Thyroid gland (tissue), 4 donors: Measurements from ENCODE around the gene CIB1. TPM values are rescaled to one million over a fixed set of nuclear protein-coding genes. Genes with fewer than 3 reads are reported as not detected.

ENCODE experiments used
- DNase-seq, 2 donors: peaks; one replicate each; pipeline ENCODE4 v3.0.0-alpha.2; 2019
- H3K27ac ChIP-seq, 3 donors: fragments of 200-600 bp; sonication (generic); 1 replicate in 2 of 3; 2 replicates in 1 of 3; pipeline ENCODE4 v1.5.1; 2016 to 2019; ENCODE audit warnings: mild to moderate bottlenecking in 1 of 3, moderate library complexity in 1 of 3
- H3K27me3 ChIP-seq: fragments of 200-600 bp; sonication (generic); one replicate; pipeline ENCODE4 v1.5.1; 2019
- H3K36me3 ChIP-seq, 2 donors: fragments of 200-600 bp; sonication (generic); one replicate each; pipeline ENCODE4 v1.5.1; 2016 to 2019
- H3K4me1 ChIP-seq, 2 donors: fragments of 200-600 bp; sonication (generic); one replicate each; pipeline ENCODE4 v1.5.1; 2017 to 2019
- H3K4me3 ChIP-seq, 3 donors: fragments of 200-600 bp; sonication (generic); replicated peaks in 1 of 3; 1 replicate in 2 of 3; 2 replicates in 1 of 3; pipeline ENCODE4 v1.5.1; 2016; ENCODE audit warnings: mild to moderate bottlenecking in 1 of 3
- H3K9me3 ChIP-seq: fragments of 200-600 bp; sonication (generic); one replicate; pipeline ENCODE4 v1.5.1; 2017
- POLR2A ChIP-seq, 2 donors: fragments of 450-650 bp; IDR thresholded peaks; one replicate each; pipeline ENCODE4 v1.6.1; 2017; ENCODE audit warnings: antibody characterized with exemption in 2 of 2, mild to moderate bottlenecking in 2 of 2, moderate library complexity in 1 of 2
- WGBS, 2 donors: methylation state at CpG; one replicate each; pipeline ENCODE4 v1.1.5; 2017; 5-methylcytosine and 5-hydroxymethylcytosine counted together
- intact Hi-C: fragments of 100-400 bp; cut with DNase I; formaldehyde crosslinking; loops from one replicate; pipeline ENCODE4 v1.15.1; 2023
- total RNA-seq, 4 donors: library from RNA; depleted of rRNA; stranded (reverse); fragments of >200 nt; gene quantifications; one replicate each; pipeline ENCODE4 v1.2.3, GENCODE V29; 2016
- TF ChIP-seq, protein P1 (sequence below), 6 experiments: fragments of 200-600 bp in 3 of 6; fragments of 450-650 bp in 3 of 6; sonication (generic) in 3 of 6; IDR thresholded peaks; one replicate each; pipeline ENCODE4 v1.5.1; 2016 to 2019; ENCODE audit warnings: antibody characterized with exemption in 6 of 6, mild to moderate bottlenecking in 2 of 6, inconsistent platforms in 1 of 6, moderate library complexity in 1 of 6

The CIB1 gene
- total RNA-seq, 4 donors from 2014 or later, result 24.3 to 90.0 (median 30.8) TPM

DNA sequence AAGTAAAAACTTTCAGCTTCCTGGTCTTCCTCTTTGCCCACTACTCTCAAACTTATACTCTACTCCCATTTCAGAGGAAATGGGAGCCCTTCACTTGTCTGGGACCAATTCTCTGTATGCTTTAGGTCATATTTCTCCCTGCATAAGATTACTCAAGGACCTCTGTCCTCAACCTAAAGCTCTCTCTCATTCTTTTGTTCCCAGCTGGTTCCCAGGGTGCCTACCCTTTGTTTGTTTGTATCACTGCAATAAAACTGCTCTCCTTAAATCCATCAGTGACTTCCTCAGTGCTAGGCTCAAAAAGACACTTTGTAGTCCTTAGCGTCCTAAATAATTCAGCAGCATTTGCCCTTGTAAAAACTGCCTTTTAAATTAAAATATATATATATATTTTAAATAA is 34.7 kb upstream of the CIB1 start:
- Histone ChIP-seq H3K36me3 (peaks cover 0 to 11% of the 10 kb centered on the region in 2 donors), H3K9me3 (no peaks in the 10 kb centered on the region), H3K4me3 (no peak overlapping the region), H3K27me3 (no peaks in the 10 kb centered on the region), H3K27ac (no peak overlapping the region), H3K4me1 (peaks cover 52 to 66% of the 10 kb centered on the region in 2 donors)
- no peak for DNase-seq
- WGBS, 2 donors, result 63 to 76% methylated on average over 1 of the region's 1 CpG
- no peak for TF ChIP-seq POLR2A (IDR thresholded peaks at IDR 0.05)
- TF ChIP-seq, protein P1, sequence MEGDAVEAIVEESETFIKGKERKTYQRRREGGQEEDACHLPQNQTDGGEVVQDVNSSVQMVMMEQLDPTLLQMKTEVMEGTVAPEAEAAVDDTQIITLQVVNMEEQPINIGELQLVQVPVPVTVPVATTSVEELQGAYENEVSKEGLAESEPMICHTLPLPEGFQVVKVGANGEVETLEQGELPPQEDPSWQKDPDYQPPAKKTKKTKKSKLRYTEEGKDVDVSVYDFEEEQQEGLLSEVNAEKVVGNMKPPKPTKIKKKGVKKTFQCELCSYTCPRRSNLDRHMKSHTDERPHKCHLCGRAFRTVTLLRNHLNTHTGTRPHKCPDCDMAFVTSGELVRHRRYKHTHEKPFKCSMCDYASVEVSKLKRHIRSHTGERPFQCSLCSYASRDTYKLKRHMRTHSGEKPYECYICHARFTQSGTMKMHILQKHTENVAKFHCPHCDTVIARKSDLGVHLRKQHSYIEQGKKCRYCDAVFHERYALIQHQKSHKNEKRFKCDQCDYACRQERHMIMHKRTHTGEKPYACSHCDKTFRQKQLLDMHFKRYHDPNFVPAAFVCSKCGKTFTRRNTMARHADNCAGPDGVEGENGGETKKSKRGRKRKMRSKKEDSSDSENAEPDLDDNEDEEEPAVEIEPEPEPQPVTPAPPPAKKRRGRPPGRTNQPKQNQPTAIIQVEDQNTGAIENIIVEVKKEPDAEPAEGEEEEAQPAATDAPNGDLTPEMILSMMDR (IDR thresholded peaks at IDR 0.05), result no peak
- intact Hi-C loops, result no loop called here

DNA sequence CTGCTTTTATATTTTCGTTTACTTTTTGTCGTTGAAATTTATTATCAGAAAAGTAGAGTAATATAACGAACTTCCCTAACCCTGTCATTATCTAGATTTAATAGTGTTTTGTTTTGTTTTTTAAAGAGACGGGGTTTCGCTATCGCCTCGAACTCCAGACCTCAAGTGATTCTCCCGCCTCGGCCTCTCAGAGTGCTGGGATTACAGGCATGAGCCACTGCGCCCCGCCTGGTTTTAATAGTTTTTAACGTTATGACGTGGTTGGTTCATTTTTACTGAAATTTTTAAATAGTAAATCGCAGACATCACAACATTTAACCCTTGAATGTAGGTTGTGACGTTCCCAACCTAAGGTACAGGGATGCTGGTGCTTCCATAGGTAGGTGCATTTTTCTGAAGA is 32.7 kb upstream of the CIB1 start:
- Histone ChIP-seq H3K4me3 (peak overlapping the region in 2 of 3 donors; percentile 47 to 67), H3K4me1 (peaks cover 45 to 57% of the 10 kb centered on the region in 2 donors), H3K9me3 (no peaks in the 10 kb centered on the region), H3K36me3 (peaks cover 0 to 2% of the 10 kb centered on the region in 2 donors), H3K27ac (peak overlapping the region; percentile 94 to 97 (median 96)), H3K27me3 (no peaks in the 10 kb centered on the region)
- intact Hi-C loops, result no loop called here
- no peak for TF ChIP-seq POLR2A (IDR thresholded peaks at IDR 0.05)
- TF ChIP-seq, protein P1 (IDR thresholded peaks at IDR 0.05), result no peak
- WGBS, 2 donors, result 17 to 18% methylated on average over 15 of the region's 15 CpGs
- peak in 1 of 2 donors; percentile 16 for DNase-seq

DNA sequence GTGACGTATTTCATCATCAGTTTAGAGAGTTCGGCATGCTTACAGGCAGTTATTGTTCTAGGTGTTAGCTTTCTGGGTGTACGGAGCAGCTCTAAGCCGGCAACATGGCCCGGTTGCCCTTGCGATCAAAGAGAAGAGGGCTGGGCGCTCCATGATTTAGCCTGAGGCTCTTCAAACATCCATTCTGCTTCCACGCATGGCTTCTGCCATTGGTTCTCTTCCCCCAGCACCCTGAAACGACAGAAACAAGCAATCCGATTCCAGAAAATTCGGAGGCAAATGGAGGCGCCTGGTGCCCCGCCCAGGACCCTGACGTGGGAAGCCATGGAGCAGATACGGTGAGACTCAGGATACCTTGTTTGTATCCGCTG is 32.3 kb upstream of the CIB1 start:
- 0 to 1% methylated on average over 13 to 16 of the region's 16 CpGs for WGBS, 2 donors
- Histone ChIP-seq H3K27me3 (no peaks in the 10 kb centered on the region), H3K4me3 (peak overlapping the region; percentile 47 to 70 (median 67)), H3K9me3 (no peaks in the 10 kb centered on the region), H3K4me1 (peaks cover 40 to 53% of the 10 kb centered on the region in 2 donors), H3K27ac (peak overlapping the region; percentile 94 to 97 (median 96)), H3K36me3 (no peaks in the 10 kb centered on the region)
- DNase-seq, result peak; percentile 30 to 35
- TF ChIP-seq POLR2A (IDR thresholded peaks at IDR 0.05), result no peak
- TF ChIP-seq, protein P1 (IDR thresholded peaks at IDR 0.05), result no peak
- intact Hi-C loops, result no loop called here

DNA sequence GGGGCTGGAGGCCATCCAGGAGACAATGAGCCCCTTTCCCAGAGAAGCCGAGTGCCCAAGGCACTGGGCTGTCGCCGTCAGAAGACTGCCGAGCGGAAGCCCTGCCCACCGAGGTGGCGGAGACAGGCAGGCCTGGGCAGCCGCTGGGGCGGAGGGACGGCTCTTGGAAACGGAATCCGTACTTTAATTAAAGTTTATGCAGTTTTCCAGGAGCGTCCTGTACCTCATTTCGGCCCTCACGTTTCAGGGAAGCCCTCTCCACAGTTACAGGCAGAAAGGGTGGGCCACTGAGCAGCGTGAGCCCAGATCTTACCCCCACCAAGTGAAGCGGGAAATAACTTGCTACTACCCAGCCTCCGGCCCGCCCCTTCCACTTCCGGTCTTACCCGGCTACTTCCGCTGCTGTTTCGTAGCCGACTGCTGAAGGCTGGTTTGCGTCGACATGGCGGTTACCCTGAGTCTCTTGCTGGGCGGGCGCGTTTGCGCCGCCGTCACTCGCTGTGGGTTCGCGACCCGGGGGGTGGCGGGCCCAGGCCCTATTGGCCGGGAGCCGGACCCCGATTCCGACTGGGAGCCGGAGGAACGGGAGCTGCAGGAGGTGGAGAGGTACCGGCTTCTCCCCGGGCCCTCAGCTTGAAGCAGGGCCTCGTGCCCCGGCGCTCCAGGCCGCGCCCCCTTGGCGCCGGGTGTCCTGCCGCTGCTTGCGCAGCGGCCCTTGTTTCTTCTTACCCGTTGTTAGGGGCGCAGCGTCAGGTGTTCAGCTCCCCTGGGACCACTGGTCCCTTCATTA is 31.7 kb upstream of the CIB1 start, which contains the start of gene NGRN:
TSS of gene NGRN (plus strand) at position 402 of the 790 bp plus-strand sequence. CDS start at position 443, 41 bp downstream.
- DNase-seq, result peak; percentile 93 to 94
- H3K9me3 ChIP-seq, result no peaks in the 10 kb centered on the region
- intact Hi-C loops, result no loop called here
- 1 to 2% methylated on average over 24 to 35 of the region's 59 CpGs for WGBS, 2 donors
- peaks cover 34 to 47% of the 10 kb centered on the region in 2 donors for H3K4me1 ChIP-seq
- H3K27ac ChIP-seq, result peak within 1 kb of the TSS; percentile 94 to 97 (median 96)
- H3K36me3 ChIP-seq, result no peaks in the 10 kb centered on the region
- TF ChIP-seq POLR2A (IDR thresholded peaks at IDR 0.05), result peak; percentile 55 to 95
- TF ChIP-seq, protein P1 (IDR thresholded peaks at IDR 0.05), result no peak
- no peaks in the 10 kb centered on the region for H3K27me3 ChIP-seq
- peak within 1 kb of the TSS; percentile 47 to 70 (median 67) for H3K4me3 ChIP-seq

DNA sequence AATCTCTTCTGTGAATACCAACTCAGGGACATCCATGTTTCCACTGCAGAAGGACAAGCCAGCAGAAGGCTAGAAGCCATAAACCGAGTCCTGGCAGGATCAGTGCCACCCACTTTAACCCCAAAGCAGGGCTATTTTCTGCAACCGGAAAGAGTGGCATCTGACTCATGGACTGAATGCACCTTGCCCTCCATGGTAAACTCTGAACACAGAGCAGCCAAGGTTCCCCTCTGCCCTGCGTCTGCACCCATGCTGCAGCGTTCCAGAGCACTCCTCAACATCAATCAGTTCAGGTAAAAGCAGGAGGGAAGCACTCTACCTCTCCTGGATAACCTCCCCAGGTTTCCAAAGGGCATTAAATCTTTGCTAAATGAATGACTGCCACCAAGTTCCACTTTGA is 30.9 kb upstream of the CIB1 start:
- no peak for DNase-seq
- H3K4me1 ChIP-seq, result peaks cover 26 to 39% of the 10 kb centered on the region in 2 donors
- 10 to 30% methylated on average over 3 to 4 of the region's 4 CpGs for WGBS, 2 donors
- H3K27me3 ChIP-seq, result no peaks in the 10 kb centered on the region
- TF ChIP-seq POLR2A (IDR thresholded peaks at IDR 0.05), result no peak
- H3K9me3 ChIP-seq, result no peaks in the 10 kb centered on the region
- intact Hi-C loops, result no loop called here
- H3K36me3 ChIP-seq, result no peaks in the 10 kb centered on the region
- H3K27ac ChIP-seq, result peak overlapping the region; percentile 94 to 97 (median 96)
- H3K4me3 ChIP-seq, result peak overlapping the region in 1 of 3 donors; percentile 67
